ENCODE data around the gene AKAP11.
"Not testable (repeated sequence)": the region's sequence is repeated elsewhere in the genome, so short reads cannot be mapped to it uniquely, and the experiment has no call there.

The AKAP11 gene, protein sequence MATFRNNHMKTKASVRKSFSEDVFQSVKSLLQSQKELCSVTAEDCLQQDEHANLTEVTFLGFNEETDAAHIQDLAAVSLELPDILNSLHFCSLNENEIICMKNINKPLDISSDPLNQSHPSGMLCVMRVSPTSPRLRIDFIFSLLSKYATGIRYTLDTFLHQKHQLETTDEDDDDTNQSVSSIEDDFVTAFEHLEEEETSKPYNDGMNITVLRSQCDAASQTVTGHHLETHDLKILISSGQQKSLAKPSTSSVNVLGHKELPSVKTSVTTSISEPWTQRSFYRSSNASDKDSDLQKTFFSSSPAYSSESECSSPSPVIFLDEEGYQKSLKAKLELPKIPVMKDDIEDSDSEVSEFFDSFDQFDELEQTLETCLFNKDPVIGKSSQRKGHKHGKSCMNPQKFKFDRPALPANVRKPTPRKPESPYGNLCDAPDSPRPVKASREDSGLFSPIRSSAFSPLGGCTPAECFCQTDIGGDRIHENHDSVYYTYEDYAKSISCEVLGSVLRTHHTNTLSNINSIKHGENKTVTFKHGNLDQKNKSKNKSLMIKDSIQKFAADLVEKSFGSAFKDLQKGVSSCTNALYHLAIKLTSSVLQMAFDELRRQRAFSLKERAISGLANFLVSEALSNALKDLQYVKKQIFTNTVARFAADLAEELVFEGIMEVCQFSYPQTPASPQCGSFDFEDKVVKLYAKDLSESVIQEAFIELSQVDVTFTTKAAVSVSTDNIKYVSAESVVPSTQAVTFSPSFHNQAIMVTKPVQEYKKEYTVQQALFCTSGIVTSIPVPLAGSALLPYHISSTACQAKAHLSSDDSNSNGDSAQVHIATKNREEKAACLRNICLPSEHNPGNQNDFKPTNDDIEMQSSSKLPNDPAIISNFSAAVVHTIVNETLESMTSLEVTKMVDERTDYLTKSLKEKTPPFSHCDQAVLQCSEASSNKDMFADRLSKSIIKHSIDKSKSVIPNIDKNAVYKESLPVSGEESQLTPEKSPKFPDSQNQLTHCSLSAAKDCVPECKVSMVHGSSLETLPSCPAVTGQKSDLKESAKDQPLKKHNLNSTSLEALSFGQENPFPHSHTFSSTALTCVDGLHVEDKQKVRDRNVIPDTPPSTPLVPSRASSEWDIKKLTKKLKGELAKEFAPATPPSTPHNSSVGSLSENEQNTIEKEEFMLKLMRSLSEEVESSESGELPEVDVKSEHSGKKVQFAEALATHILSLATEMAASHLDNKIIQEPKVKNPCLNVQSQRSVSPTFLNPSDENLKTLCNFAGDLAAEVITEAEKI (N-terminal part only)

GRCh38 chr13:42272115-42272803, at the start of gene AKAP11:
AKAP11 (plus strand) TSS chr13:42272152; CDS start chr13:42286349, 14,197 bp downstream.
- no peak for FAIRE-seq
- peak; percentile 7 for DNase-seq (ENCODE audit: low spot score)

GRCh38 chr13:42223681-42224080, 48.3 kb upstream of the AKAP11 start:
- FAIRE-seq (no peak), DNase-seq (ENCODE audit: low spot score) (no peak)

DNA sequence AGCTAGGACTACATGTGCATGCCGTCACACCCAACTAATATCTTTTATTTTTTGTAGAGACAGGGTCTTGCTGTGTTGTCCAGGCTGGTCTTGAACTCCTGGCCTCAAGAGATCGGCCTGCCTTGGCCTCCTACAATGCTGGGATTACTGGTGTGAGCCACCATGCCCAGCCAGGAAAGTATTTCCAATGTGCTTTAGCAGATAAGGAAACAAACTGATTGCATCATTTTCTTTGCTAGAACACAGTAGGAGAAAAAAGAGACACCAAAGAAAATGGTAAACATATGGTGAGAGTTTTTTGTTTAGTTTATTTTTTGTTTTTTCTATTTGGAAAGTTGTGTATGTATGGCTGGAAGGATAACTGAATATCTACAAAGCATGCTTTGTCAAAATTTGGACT, 46.9 kb upstream of the AKAP11 start:
- DNase-seq (ENCODE audit: low spot score) (no peak), FAIRE-seq (no peak)

GRCh38 chr13:42226759-42227158, 45.2 kb upstream of the AKAP11 start:
- not testable (repeated sequence) for DNase-seq (ENCODE audit: low spot score)

GRCh38 chr13:42228527-42228926, 43.4 kb upstream of the AKAP11 start:
- FAIRE-seq (no peak), DNase-seq (ENCODE audit: low spot score) (no peak)

More at GRCh38 chr13:42226759-42227158, 45.2 kb upstream of the AKAP11 start:
- FAIRE-seq: not testable (repeated sequence)

DNA sequence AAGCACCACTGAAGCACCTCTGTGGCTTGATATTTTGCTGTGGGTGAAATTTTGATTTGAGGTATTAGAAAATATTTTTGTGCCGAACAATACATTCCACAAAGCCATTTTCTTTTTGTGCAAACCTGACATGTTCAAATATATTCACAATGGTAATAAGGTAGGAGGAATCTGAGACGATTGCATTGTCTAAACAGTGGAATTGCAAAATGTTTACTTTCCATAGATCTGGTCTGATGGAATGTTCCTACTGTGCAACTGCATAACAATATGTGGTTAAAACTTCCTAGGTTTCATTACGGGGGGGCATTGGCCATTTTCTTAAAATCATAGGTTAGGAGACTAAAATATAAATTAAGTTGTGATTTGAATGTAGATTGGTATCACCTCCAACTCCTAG, 42.7 kb upstream of the AKAP11 start:
- FAIRE-seq: no peak

DNA sequence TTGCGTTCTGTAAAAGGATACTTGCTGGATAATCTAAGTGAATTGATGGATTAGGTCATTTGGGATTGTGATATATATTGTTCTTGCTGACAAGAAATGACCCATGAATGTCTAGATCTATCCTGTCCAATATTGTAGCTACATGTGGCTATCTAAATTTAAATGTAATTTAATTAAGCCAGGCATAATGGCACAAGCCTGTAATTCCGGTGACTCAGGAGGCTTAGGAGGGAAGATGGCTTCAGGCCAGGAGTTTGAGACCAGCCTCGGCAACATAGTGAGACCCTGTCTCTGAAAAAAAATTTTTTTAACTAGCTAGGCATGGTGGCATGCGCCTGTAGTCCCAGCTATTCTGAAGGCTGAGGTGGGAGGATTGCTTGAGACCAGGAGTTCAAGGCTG, 39.3 kb upstream of the AKAP11 start:
- DNase-seq (ENCODE audit: low spot score) (no peak), FAIRE-seq (no peak)

More for the DNA sequence above, 42.7 kb upstream of the AKAP11 start:
- no peak for DNase-seq (ENCODE audit: low spot score)

- no peak for FAIRE-seq
Observed at GRCh38 chr13:42233726-42234125, 38.2 kb upstream of the AKAP11 start.

GRCh38 chr13:42239161-42239560, 32.8 kb upstream of the AKAP11 start:
- no peak for DNase-seq (ENCODE audit: low spot score)
- FAIRE-seq: no peak

More at GRCh38 chr13:42233726-42234125, 38.2 kb upstream of the AKAP11 start:
- DNase-seq (ENCODE audit: low spot score): no peak

DNA sequence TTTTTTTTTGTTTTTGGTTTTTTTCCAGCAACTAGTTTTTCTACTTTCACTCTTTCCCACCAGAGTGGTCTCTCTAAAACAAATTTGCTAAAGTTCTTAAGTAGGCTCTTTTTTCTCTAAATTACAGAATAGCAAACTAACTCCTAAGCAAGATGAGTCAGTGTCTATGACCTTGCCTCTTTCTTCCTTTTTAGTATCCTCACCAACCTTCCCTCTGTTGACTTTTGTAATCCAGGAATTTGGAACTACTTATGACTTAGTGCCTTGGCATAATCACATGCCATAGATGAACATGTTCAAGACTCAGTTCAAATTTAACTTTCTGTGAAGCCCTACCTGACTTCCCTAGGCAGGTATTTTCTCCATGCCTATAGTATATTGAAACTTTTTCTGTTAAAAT, 32.3 kb upstream of the AKAP11 start:
- DNase-seq (ENCODE audit: low spot score) (peak; percentile 16), FAIRE-seq (no peak)

GRCh38 chr13:42246541-42246940, 25.4 kb upstream of the AKAP11 start:
- DNase-seq (ENCODE audit: low spot score): no peak
- FAIRE-seq: no peak

DNA sequence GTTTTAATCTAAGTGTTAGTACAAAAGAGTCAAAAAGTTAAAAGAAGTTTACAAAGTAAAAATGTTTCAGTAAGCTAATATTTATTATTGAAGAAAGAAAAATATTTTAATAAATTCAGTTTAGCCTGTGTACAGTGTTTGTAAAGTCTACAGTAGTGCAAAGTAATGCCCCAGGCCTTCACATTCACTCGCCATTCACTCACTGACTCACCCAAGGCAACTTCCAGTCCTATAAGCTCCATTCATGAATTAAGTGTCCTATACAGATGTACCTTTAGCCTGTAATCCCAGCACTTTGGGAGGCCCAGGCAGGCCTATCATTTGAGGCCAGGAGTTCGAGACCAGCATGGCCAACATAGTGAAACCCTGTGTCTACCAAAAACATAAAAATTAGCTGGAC, 24.1 kb upstream of the AKAP11 start:
- FAIRE-seq (no peak), DNase-seq (ENCODE audit: low spot score) (no peak)

DNA sequence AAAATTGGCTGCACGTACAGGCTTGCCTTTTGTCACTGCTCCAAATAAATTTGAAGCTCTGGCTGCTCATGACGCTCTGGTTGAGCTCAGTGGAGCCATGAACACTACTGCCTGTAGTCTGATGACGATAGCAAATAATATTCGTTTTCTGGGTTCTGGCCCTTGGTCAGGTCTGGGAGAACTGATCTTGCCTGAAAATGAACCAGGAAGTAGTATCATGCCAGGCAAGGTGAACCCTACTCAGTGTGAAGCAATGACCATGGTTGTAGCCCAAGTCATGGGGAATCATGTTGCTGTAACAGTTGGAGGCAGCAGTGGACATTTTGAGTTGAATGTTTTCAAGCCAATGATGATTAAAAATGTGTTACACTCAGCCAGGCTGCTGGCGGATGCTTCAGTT, 16.1 kb upstream of the AKAP11 start:
- no peak for DNase-seq (ENCODE audit: low spot score)
- FAIRE-seq: no peak

DNA sequence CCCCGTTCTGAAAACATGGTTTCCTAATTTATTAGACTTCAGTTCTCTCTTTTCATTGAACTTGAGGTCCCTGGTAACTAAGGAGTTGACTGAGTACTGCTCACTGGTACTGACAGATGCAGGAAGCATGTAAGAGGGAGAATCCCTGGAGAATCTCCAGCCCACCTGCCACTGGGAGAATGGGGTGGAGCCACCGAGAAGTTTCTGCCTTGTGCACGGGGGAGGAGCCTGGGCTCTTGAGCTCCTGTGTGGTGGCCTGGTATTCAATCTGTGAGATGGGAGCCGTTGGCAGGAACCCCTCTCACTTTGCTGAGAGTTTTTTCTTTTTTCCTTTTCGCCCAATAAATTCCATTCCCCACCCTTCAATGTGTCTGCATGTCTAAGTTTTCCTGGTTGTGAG, 13.2 kb upstream of the AKAP11 start:
- FAIRE-seq: no peak
- no peak for DNase-seq (ENCODE audit: low spot score)

DNA sequence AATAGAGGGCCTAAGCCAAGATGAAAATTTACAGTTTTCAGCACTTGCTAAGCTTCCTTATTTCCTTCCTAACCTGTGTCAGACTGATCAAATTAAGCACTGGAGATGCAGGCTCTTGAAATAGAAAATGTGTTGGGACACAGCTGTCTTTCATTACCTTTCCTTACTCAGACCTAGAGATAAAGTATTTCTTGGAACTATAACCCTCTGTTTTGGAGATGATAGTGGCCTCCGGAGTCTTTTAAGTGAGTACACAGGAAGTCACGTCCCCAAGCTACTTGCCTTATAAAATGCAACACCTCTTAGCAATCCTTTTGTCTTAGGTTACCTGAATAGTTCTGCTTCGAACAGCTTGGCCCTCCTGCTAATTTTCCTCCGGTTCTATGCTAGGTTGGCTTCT, 12.4 kb upstream of the AKAP11 start:
- no peak for DNase-seq (ENCODE audit: low spot score)
- FAIRE-seq: no peak

DNA sequence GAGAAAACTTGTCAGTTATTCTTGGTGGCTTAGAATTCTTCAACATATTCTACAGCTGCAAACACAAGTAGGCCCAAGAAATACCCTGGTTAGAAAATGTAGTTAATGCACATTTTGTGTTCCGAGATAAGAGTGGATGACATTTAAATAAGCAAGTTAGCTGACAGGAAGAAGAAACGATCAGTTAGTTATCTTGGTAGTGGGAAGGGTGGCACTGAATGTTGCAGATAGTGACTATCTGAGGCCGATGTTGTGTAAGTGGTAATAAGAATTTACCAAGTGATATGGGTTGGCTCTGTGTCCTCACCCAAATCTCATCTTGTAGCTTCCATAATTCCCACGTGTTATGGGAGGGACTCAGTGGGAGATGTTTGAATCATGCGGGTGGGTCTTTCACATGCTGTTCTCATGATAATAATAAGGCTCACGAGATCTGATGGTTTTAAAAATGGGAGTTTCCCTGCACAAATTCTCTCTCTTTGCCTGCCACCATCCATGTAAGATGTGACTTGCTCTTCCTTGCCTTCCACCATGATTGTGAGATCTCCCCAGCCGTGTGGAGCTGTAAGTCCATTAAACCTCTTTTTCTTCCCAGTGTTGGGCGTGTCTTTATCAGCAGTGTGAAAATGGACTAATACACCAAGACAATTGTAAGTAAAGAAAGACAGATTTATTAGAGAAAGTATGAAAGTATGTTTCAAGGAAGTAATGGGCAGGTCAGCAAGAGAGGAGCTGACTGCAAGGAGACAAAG, 10.9 kb upstream of the AKAP11 start:
- FAIRE-seq (no peak), DNase-seq (ENCODE audit: low spot score) (no peak)

- FAIRE-seq: no peak
Observed at GRCh38 chr13:42266473-42266872, 5.5 kb upstream of the AKAP11 start.

GRCh38 chr13:42270160-42270856, 1.6 kb upstream of the AKAP11 start:
- no peak for DNase-seq (ENCODE audit: low spot score)
- FAIRE-seq: no peak

More at GRCh38 chr13:42266473-42266872, 5.5 kb upstream of the AKAP11 start:
- DNase-seq (ENCODE audit: low spot score): no peak

GRCh38 chr13:42270857-42271215, 1.1 kb upstream of the AKAP11 start:
- FAIRE-seq (no peak), DNase-seq (ENCODE audit: low spot score) (no peak)

Data from RCC 7860 (cell line).